ENCODE measurements around the gene TMEM92. TPM values are rescaled to one million over a fixed set of nuclear protein-coding genes. Genes with fewer than 3 reads are reported as not detected.

The TMEM92 gene
- total and polyA plus RNA-seq, 2 of the 13 experiments (the other 11 are each of a cell fraction or from before 2014, with no cell fraction given): 0.07 TPM; not detected in 1

DNA sequence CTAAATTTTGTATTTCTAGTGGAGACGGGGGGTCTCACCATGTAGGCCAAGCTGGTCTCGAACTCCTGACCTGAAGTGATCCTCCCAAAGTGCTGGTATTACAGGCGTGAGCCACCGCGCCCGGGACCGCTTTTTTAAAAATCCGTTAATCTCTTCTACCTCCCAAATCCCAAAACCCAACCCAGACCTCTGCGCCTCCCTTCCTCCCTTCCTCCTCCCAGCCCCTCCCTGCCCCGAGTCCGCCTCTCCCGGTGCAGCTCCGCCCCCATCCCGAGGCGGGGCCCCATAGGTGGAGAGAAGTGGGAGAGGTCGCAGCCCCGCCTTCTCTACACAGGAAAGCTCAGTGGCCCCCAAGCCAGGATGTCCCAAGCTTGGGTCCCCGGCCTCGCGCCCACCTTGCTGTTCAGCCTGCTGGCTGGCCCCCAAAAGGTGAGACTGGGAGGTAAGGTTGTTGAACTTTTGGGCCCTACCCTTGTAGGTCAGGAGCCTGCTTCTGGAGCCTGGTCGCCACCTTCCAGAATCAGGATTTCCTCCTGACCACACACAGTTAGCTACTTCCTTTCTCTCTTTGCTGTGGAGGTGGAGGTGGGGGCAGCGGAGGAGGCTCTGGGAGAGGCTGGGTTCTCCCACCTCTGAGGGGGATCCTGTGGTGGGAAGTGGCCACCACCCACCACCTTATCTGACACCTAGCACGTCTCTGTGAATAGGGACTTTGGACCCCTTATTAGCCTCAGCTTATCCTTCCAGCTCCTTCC lies at the start of gene TMEM92 (continued):
- TF ChIP-seq, protein P1, sequence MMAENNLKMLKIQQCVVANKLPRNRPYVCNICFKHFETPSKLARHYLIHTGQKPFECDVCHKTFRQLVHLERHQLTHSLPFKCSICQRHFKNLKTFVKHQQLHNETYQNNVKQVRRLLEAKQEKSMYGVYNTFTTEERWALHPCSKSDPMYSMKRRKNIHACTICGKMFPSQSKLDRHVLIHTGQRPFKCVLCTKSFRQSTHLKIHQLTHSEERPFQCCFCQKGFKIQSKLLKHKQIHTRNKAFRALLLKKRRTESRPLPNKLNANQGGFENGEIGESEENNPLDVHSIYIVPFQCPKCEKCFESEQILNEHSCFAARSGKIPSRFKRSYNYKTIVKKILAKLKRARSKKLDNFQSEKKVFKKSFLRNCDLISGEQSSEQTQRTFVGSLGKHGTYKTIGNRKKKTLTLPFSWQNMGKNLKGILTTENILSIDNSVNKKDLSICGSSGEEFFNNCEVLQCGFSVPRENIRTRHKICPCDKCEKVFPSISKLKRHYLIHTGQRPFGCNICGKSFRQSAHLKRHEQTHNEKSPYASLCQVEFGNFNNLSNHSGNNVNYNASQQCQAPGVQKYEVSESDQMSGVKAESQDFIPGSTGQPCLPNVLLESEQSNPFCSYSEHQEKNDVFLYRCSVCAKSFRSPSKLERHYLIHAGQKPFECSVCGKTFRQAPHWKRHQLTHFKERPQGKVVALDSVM (CRISPR knock-in tag; IDR thresholded peaks at IDR 0.05): no peak
- TF ChIP-seq ZNF17 (CRISPR knock-in tag; IDR thresholded peaks at IDR 0.05): no peak

DNA sequence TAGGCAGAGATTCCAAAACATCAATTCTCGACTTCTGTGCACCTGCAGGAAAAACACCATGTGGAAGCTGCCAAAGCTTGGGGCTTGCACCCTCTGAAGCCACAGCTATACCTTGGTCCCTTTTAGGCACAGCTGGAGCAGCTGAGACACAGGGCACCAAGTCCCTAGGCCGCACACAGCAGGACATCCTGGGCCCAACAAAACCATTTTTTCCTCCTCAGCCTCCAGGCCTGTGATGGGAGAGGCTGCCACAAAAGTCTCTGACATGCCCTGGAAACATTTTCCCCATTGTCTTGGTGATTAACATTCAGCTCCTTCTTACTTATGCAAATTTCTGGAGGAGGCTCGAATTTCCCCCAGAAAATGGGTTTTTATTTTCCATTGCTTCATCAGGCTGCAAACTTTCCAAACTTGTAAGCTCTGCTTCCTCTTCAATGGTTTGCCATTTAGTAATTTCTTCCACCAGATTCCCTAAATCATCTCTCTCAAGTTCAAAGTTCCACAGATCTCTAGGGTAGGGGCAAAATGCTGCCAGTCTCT lies 48.5 kb upstream of the TMEM92 start:
- H3K4me1 ChIP-seq (ENCODE audit: insufficient read depth, low read length): peaks cover 9% of the 10 kb centered on the region
- H3K27me3 ChIP-seq (ENCODE audit: control insufficient read depth in 1 of 2, insufficient read depth in 2 of 2, low read length in 2 of 2): no peaks in the 10 kb centered on the region
- ATAC-seq: no peak
- intact Hi-C loops (cut with micrococcal nuclease; ENCODE audit: unreplicated experiment) (no loop called here), in situ Hi-C loops (cut with HindIII; ENCODE audit: extremely low pct_ligation_motif_present, low pct_unique_long_range_greater_than_20kb) (no loop called here)
- ChIA-PET CTCF (ENCODE audit: low intra/inter-chr PET ratio, low total read pairs) (no interaction called here), POLR2A (no interaction called here)
- H3K9ac ChIP-seq (ENCODE audit: insufficient read depth, low read depth, low read length): no peak overlapping the region
- WGBS (ENCODE audit: low lambda C conversion rate): 6% methylated on average over 3 of the region's 3 CpGs
- H3K27ac ChIP-seq (ENCODE audit: extremely low read length, insufficient read depth, low read length): no peak overlapping the region
- no peaks in the 10 kb centered on the region for H3K79me2 ChIP-seq (ENCODE audit: insufficient read depth, low read length)
- DNase-seq (ENCODE audit: low spot score): no peak
- H3K9me3 ChIP-seq (ENCODE audit: low read length): peaks cover 23% of the 10 kb centered on the region
- H2AFZ ChIP-seq (ENCODE audit: low read length): no peak overlapping the region
- no peak overlapping the region for H3K4me3 ChIP-seq (replicated peaks in 1 of 3; ENCODE audit: insufficient read depth in 1 of 3, low read depth in 2 of 3, low read length in 3 of 3)
- H4K20me1 ChIP-seq (ENCODE audit: insufficient read depth, low read length): no peaks in the 10 kb centered on the region
- FAIRE-seq: no peak
- no TSS peak for BruUV-seq (replicated peaks)
- TF ChIP-seq, protein P2, sequence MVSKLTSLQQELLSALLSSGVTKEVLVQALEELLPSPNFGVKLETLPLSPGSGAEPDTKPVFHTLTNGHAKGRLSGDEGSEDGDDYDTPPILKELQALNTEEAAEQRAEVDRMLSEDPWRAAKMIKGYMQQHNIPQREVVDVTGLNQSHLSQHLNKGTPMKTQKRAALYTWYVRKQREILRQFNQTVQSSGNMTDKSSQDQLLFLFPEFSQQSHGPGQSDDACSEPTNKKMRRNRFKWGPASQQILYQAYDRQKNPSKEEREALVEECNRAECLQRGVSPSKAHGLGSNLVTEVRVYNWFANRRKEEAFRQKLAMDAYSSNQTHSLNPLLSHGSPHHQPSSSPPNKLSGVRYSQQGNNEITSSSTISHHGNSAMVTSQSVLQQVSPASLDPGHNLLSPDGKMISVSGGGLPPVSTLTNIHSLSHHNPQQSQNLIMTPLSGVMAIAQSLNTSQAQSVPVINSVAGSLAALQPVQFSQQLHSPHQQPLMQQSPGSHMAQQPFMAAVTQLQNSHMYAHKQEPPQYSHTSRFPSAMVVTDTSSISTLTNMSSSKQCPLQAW (CRISPR knock-in tag; IDR thresholded peaks at IDR 0.05): no peak
- TF ChIP-seq, protein P3, sequence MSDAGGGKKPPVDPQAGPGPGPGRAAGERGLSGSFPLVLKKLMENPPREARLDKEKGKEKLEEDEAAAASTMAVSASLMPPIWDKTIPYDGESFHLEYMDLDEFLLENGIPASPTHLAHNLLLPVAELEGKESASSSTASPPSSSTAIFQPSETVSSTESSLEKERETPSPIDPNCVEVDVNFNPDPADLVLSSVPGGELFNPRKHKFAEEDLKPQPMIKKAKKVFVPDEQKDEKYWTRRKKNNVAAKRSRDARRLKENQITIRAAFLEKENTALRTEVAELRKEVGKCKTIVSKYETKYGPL (CRISPR knock-in tag; IDR thresholded peaks at IDR 0.05): no peak
- TF ChIP-seq RBM22 (optimal IDR thresholded peaks at IDR 0.05; ENCODE audit: low read length) (no peak), CHD4 (IDR thresholded peaks at IDR 0.05; ENCODE audit: borderline replicate concordance, low read length) (no peak), ZNF720 (CRISPR knock-in tag; IDR thresholded peaks at IDR 0.05) (no peak), RCOR2 (CRISPR knock-in tag; IDR thresholded peaks at IDR 0.05) (no peak)
- TF ChIP-seq, protein P4, sequence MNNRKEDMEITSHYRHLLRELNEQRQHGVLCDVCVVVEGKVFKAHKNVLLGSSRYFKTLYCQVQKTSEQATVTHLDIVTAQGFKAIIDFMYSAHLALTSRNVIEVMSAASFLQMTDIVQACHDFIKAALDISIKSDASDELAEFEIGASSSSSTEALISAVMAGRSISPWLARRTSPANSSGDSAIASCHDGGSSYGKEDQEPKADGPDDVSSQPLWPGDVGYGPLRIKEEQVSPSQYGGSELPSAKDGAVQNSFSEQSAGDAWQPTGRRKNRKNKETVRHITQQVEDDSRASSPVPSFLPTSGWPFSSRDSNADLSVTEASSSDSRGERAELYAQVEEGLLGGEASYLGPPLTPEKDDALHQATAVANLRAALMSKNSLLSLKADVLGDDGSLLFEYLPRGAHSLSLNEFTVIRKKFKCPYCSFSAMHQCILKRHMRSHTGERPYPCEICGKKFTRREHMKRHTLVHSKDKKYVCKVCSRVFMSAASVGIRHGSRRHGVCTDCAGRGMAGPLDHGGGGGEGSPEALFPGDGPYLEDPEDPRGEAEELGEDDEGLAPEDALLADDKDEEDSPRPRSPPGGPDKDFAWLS (CRISPR knock-in tag; IDR thresholded peaks at IDR 0.05; ENCODE audit: borderline replicate concordance): no peak
- no peaks in the 10 kb centered on the region for H3K36me3 ChIP-seq (replicated peaks in 1 of 2; ENCODE audit: control insufficient read depth in 1 of 2, insufficient read depth in 2 of 2, low read length in 2 of 2)
- no peak overlapping the region for H3K4me2 ChIP-seq (ENCODE audit: low read depth, low read length)
